Adrenal gland (tissue), 5 donors: Measurements from ENCODE around the gene PPP5C.

Source experiments
- CTCF ChIP-seq, 6 experiments: fragments of 450-650 bp in 4 of 6; fragments of 200-600 bp in 2 of 6; sonication (generic) in 1 of 6; IDR thresholded peaks; 1 replicate in 5 of 6; 2 replicates in 1 of 6; pipeline versions ENCODE4 v1.5.1 to v1.8.0; 2016 to 2021; ENCODE audit warnings: antibody characterized with exemption in 6 of 6, mild to moderate bottlenecking in 2 of 6, moderate library complexity in 1 of 6
- POLR2A ChIP-seq, 2 donors: fragments of 450-650 bp; IDR thresholded peaks; one replicate each; pipeline ENCODE4 v1.6.1; 2017; ENCODE audit warnings: antibody characterized with exemption in 2 of 2, mild to moderate bottlenecking in 2 of 2, moderate library complexity in 1 of 2
- donor health status: DM: no; HTN: no; CAD: no.

- TF ChIP-seq CTCF (IDR thresholded peaks at IDR 0.05) (no peak), POLR2A (IDR thresholded peaks at IDR 0.05) (no peak)
These were observed 27.9 kb downstream of the PPP5C start for GRCh38 chr19:46374536-46375475.
